ENCODE results near the gene RNASE8.

- no peak for TF ChIP-seq POLR2AphosphoS5 (IDR thresholded peaks at IDR 0.05)
- no peak for TF ChIP-seq CTCF (IDR thresholded peaks at IDR 0.05)
Measured at GRCh38 chr14:21100931-21101330, 43.3 kb downstream of the RNASE8 start, which contains the start of gene TMEM253.

Measured in stomach (tissue), 4 donors.